ENCODE measurements around the gene SIL1. TPM values are rescaled to one million over a fixed set of nuclear protein-coding genes. Genes with fewer than 3 reads are reported as not detected.
A peak's percentile ranks its signal among the peaks of the same experiment; 100 is the strongest.

The SIL1 gene
- total RNA-seq, 1 donor from 2014 or later, result 29.9 TPM

DNA sequence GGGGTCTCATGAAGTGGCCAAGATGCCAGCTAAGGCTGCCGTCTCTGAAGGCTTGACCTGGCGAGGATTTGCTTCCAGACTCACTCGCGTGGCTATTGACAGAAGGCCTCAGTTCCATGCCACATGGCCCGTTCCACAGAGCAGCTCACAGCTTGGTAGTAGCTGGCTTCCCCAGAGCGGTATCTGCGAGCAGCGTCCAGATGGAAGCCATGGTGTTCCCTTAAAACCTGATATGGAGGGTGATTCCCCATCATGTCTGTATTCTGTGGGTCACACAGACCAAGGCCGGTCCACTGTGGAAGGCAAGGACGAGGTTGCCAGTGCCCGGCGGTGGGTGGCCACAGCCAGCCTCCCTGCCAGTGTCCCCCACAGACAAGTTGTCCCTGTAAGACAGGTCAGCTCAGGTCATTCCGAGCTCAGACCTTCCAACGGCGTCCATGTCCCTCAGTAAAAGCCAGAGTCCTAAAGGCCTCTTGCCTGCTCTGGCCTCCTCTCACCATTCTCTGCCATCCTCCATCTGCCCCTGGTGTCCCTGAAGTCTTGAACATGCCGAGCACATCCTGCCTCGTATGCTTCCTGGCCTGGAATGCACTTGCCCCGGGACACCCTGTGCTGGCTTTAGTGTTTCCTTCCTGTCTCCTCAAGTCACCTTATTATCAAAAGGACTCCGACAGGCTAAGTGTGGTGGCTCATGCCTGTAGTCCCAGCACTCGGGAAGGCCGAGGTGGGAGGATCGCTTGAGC is 261.8 kb downstream of the SIL1 start:
- TF ChIP-seq, protein P1, sequence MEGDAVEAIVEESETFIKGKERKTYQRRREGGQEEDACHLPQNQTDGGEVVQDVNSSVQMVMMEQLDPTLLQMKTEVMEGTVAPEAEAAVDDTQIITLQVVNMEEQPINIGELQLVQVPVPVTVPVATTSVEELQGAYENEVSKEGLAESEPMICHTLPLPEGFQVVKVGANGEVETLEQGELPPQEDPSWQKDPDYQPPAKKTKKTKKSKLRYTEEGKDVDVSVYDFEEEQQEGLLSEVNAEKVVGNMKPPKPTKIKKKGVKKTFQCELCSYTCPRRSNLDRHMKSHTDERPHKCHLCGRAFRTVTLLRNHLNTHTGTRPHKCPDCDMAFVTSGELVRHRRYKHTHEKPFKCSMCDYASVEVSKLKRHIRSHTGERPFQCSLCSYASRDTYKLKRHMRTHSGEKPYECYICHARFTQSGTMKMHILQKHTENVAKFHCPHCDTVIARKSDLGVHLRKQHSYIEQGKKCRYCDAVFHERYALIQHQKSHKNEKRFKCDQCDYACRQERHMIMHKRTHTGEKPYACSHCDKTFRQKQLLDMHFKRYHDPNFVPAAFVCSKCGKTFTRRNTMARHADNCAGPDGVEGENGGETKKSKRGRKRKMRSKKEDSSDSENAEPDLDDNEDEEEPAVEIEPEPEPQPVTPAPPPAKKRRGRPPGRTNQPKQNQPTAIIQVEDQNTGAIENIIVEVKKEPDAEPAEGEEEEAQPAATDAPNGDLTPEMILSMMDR (IDR thresholded peaks at IDR 0.05; ENCODE audit: insufficient read depth, low read length, poor library complexity, severe bottlenecking), result no peak
- H3K27me3 ChIP-seq (ENCODE audit: control insufficient read depth, insufficient read depth, low read length), result no peaks in the 10 kb centered on the region
- H3K4me3 ChIP-seq (ENCODE audit: low read depth, low read length), result no peak overlapping the region
- H3K36me3 ChIP-seq (ENCODE audit: control insufficient read depth, insufficient read depth, low read length), result peaks cover 8% of the 10 kb centered on the region
- DNase-seq (ENCODE audit: low read depth), result no peak

DNA sequence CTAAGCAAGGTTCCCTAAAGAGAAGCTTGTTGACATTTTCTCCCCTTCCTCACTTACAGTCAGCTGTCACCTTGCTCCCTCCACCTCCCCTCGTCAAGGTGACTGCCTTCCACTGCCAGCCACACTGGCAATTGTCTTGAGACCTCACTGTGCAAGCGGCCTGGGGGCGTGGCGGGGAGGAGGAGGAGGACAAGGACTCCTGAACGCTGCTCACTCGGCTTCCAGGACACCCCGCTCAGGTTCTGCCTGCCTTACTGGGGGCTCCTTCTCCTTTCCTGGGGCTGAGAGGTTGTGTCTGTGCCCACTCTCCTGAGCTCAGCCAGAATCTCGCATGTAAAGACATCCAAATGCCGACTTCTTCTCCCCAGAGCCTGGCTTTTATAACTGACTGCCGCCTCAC is 262.7 kb downstream of the SIL1 start:
- TF ChIP-seq, protein P1 (IDR thresholded peaks at IDR 0.05; ENCODE audit: insufficient read depth, low read length, poor library complexity, severe bottlenecking), result no peak
- DNase-seq (ENCODE audit: low read depth), result no peak
- H3K27me3 ChIP-seq (ENCODE audit: control insufficient read depth, insufficient read depth, low read length), result no peaks in the 10 kb centered on the region
- peaks cover 9% of the 10 kb centered on the region for H3K36me3 ChIP-seq (ENCODE audit: control insufficient read depth, insufficient read depth, low read length)
- no peak overlapping the region for H3K4me3 ChIP-seq (ENCODE audit: low read depth, low read length)

DNA sequence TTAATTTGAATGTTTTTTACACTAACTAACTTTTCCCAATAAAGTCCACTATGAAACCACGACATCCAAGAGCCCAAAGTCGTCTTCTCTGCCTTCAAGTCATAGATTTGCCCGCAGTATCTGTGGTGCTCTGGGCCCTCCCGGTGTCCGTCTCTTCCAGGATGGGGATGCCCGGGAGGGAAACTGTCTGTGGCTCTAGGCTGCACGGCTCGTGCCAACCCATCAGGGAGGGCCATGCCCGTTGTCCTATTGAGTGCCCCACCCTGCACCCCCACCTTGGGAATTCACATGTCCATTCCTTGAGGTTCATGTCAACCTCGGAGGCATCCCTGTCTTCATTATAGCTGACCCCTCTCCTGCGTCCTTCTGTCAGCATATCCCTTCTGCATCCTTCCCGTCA is 263.2 kb downstream of the SIL1 start:
- H3K27me3 ChIP-seq (ENCODE audit: control insufficient read depth, insufficient read depth, low read length), result no peaks in the 10 kb centered on the region
- peaks cover 9% of the 10 kb centered on the region for H3K36me3 ChIP-seq (ENCODE audit: control insufficient read depth, insufficient read depth, low read length)
- TF ChIP-seq, protein P1 (IDR thresholded peaks at IDR 0.05; ENCODE audit: insufficient read depth, low read length, poor library complexity, severe bottlenecking), result no peak
- DNase-seq (ENCODE audit: low read depth), result no peak
- no peak overlapping the region for H3K4me3 ChIP-seq (ENCODE audit: low read depth, low read length)

DNA sequence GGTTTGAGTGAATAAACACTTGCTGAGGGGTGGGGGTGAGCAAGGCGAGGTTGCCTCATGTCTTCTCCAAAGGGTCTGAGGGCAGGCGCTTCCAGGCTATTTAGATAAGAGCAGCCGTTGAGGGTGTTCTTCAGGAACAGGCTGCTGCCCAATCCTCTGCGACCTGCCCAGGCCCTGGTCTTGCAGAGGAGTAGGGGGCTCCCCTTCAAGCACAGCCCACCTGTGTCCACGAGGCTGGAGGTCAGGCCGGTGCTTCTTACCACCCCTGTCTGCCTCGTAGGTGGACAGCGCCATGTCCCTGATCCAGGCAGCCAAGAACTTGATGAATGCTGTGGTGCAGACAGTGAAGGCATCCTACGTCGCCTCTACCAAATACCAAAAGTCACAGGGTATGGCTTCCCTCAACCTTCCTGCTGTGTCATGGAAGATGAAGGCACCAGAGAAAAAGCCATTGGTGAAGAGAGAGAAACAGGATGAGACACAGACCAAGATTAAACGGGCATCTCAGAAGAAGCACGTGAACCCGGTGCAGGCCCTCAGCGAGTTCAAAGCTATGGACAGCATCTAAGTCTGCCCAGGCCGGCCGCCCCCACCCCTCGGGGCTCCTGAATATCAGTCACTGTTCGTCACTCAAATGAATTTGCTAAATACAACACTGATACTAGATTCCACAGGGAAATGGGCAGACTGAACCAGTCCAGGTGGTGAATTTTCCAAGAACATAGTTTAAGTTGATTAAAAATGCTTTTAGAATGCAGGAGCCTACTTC is 264.5 kb downstream of the SIL1 start:
- Histone ChIP-seq H3K27me3 (ENCODE audit: control insufficient read depth, insufficient read depth, low read length) (no peaks in the 10 kb centered on the region), H3K36me3 (ENCODE audit: control insufficient read depth, insufficient read depth, low read length) (peaks cover 9% of the 10 kb centered on the region), H3K4me3 (ENCODE audit: low read depth, low read length) (no peak overlapping the region)
- DNase-seq (ENCODE audit: low read depth), result no peak
- TF ChIP-seq, protein P1 (IDR thresholded peaks at IDR 0.05; ENCODE audit: insufficient read depth, low read length, poor library complexity, severe bottlenecking), result no peak

DNA sequence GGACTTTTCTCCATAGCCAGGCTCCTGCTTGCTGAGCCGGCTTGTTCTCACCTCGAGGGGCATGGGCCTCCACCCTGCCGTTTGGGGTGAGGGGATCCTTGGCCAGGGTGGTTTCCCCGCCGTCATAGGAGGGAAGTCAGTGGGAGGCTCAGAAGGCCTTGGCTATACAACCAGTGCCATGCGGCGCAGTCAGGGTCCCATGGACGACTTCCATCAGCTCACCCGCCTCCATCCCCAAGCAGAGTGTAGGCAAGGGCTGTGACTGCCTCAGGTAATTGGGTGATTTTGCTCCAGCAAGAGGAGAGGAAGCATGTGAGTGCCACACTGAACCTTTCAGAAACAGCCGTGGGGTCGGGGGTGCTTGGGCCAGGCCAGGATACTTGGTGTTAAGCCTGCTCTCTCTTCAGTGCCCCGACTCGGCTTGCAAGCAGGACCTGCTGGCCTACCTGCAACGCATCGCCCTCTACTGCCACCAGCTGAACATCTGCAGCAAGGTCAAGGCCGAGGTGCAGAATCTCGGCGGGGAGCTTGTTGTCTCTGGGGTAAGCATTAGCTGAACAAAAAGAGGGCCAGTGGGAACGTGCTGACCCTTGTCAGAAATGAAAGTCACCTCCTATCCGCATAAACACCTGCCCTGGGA is 265.9 kb downstream of the SIL1 start:
- no peak for DNase-seq (ENCODE audit: low read depth)
- TF ChIP-seq, protein P1 (IDR thresholded peaks at IDR 0.05; ENCODE audit: insufficient read depth, low read length, poor library complexity, severe bottlenecking), result peak; percentile 14
- H3K4me3 ChIP-seq (ENCODE audit: low read depth, low read length), result no peak overlapping the region
- no peaks in the 10 kb centered on the region for H3K27me3 ChIP-seq (ENCODE audit: control insufficient read depth, insufficient read depth, low read length)
- H3K36me3 ChIP-seq (ENCODE audit: control insufficient read depth, insufficient read depth, low read length), result peaks cover 9% of the 10 kb centered on the region
